NCI-H2196 treated with DMSO at 0.1 percent for 48 hours (cell line): ENCODE data around the gene YPEL2.

Experiments
- DNase-seq: peaks from one replicate; lab custom pipeline; 2025; ENCODE audit not compliant: unreplicated experiment; lab: John Stamatoyannopoulos, UW

Gene YPEL2

DNA sequence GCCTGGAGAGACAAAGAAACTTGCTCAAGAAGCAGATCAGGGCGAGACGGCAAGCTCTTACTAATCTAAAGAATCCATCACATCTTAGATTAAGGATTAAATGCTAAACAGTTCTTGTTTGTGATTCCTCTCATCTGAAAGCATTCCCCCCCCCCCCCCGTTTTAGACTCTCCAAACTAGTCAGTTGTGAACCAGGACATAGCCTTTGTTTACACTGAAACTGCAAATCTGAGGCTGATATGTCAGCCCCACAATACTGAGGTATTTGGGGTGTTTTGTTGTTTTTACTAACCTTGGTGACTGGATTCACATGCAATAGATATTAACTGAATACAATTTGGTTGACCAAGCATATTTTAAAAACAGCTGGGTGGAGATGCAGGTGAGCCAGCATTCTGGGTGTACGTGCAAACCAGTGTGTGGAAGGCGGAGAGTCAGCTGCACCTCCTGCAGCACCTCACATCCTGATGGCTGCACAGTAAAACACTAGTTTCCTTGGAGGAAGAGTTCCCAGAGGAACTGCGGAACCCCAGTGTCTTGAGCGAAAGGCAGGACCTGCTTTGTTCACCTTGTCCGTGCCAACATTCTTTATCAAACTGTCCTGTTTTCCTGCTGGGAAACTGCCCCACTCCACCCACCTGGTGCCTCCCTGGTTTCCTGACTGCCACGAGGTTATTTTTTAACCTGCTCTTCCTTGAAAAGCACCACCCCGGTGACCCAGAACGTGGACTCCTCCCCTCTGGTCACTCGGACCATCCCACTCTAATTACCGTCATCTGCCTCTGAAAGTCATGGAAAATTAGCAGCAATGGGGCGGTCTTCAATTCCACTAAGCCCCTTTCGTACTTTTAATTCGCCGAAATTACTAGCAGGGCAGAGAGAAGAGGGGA, 1.2 kb upstream of the YPEL2 start:
- no peak for DNase-seq

DNA sequence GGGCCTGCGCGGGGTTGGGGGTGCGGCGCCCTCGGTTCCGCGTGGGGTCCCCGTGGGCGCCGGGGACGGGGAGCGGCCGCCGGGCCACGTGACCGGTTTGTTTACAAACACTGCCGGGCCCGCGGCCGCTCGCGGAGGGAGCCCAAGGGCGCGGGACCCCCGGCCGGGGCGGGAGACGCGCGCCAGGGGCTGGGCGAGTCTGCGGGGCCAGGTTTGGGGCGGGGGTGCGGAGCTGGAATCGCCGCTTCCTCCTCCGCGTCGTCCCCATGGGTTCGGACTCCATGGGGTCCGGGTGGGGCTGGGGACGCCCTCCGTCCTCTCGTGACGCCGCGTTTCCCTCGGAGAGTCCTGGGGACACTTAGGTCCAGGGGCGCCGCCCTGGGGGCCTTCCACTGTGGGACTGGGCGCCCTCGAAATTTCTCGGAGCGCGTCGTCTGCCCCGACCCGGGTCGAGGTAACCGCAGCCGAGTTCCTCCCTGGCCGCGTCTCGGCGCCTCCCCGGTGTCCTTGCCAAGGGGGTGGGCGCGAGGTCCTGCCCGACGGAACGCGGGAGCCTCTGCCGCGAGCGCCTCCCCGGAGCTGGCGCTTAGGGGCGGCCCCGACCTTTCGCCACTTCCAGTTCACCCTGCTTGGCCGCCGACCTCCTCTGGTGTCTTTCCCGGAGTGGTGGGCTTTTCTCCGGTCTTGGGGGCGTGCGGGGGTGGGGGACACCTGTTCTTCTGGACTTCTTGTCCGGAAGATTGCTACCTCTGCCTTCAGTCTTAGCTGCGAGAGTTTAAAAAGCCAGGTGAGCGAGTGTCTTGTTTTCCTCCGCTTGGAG, 684 bp downstream of the YPEL2 start:
- no peak for DNase-seq

DNA sequence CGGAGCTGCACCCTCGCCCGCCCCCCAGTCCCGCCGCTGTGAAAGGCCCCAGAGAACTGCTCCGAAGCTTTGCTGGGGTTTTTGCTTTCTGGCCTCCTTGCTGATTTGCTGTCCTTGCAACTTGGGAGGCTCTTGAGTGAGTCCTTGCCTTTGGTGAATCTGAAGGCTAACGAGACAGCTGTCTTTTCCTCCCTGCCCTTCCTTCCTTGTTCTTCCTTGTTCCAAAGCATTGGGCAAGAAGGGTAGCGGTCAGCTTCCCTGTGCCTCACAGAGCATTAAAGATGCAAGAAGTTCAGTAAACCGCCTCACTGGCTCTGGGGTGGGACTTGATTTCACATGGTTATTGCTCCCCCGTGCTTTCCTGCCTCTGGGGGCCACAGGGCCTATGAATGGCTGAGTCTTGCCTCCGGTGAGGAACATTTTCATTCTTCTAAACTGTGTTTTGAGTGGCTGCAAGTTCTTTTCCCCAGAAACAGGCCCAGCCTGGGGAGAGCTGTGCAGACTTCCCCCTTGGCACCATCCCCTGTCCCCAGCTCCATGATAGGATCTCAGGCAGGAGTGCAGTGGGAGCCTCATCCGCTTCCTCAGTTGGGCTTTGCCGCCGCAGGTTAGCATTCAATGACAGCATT, 1.4 kb downstream of the YPEL2 start:
- DNase-seq = no peak

DNA sequence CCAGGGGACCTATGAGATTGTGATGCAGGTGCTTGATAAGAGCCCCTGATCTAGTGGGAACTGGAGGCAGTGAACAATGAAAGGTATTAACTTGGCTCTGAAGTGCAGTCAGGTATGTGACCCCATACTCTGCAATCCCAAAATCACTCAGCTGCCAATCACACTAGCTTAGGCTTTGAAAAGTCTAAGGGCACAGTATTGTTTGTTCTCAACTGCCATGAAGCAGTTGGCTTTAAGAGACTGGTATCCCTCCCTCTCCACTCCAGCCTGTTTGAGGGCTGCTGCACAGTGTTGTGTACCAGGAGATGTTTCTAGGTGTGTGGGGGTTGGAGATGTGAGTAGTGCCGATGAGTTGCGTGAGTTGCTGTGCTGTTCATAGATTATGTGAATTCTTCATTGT, 2.4 kb downstream of the YPEL2 start:
- no peak for DNase-seq

DNA sequence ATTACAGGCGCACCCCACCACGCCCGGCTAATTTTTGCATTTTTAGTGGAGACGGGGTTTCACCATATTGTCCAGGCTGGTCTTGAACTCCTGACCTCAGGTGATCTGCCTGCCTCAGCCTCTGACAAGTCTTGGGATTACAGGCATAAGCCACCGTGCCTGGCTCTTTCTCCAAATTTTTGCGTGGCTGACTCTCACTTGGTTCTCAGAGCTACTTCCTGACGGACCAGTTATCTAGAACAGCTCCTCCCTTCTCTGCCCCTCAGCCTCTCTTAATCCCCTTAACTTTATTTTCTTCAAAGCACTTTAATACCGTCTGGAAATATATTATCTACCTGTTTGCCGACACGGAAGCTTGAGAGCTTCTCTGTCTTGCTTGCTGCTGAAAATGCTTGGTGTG, 4.2 kb downstream of the YPEL2 start:
- no peak for DNase-seq

DNA sequence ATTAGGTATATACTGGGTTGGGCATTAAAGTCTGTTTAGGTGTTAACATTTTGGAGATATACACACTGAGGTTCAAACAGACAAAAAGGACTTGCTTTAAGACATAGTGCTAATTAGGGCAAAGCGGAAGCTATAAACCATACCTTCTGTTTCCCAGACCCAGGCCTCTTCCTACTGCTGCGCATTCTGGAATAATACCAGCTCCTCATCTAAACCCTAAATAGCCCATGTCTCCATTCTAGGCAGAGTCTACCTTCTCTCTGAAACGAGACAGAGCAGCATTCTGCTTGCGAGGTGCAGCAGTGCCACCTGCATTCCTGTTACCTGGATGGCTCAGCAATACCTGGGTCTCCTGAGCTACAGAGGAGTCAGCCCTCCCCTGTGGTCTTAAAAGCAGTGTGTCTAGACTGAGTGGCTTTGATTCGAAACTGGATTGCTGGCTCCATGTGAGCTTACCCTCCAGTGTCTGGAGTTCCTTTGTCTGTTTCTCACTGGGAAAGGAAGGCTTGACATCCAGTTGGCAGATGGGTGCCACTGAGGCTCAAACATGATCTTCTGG, 6.4 kb downstream of the YPEL2 start:
- no peak for DNase-seq

DNA sequence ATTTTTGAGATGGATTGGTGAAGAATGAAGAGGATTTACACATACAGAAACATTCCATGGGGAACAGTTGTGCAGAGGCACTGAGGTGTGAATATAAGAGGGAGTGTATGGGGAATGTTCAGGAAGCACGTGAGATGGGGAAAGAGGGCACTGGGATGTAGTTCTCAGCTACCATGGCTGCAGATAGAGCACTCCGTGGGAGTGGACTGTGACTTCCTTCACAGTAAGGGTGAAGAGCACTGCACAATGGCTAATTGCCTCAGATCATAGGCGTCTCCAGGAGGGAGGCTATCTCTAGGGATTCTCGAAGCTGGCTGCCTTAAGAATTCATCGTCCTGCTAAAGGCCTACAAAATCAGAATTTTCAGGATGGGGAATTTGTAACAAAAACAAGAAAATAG, 7.0 kb downstream of the YPEL2 start:
- no peak for DNase-seq

DNA sequence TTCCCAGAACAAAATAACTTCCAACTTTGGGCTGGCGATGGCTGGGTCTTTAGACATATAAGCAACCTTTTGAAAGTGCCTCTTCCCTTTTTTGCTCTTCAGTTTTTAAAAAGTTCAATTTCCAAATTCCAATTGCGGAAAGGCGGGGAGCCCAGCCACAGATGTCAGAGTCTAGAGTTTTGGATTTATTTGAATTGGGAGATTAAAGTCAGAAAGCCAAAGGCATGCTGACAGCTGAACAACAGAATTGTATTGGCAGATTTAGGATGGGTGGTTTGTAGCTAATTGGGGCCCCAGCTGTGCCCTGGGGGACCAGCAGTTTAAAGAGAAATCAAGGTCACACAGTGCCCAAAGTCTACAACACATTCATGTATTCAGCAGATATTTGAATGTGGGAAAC, 10.5 kb downstream of the YPEL2 start:
- DNase-seq = no peak

DNA sequence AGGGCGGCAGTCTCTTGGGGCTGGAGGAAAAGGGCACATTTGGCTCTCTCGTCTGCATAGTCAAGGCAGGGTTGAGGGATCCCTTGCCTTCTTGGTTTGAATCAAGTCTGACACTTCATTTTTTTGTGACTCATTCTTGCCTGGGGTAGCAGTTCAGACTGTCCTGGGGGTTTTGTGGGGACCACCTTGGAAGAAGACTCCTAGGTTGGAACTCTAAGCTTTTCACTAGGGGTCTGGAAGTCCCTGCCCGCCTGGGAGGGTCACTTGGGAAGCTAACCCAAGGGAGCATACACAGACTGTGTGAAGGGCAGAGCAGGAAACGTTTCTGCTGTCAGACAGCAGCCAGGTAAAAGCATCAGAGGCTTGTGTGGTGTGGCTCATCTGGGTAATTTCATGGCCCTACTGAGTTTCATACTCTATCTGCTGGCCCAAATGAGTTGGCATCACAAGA, 11.3 kb downstream of the YPEL2 start:
- no peak for DNase-seq

DNA sequence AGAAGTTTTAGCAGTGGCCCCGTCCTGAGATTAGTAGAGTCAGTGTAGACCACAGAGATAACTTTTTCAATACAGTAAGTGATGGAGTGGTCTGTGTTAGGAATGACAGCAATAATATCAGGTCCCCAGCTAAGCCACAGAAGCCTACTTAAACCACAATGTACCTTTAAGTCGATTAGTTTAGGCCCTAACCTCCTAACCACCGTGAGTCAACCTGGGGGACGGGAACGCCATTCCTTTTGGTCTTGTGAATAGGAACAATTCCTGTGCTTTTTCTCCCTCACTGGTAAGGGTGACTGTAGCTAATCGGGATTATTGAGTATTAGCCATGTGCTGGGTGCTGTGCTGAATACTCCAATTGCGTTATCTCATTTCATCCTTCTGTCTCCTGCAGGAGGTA, 14.0 kb downstream of the YPEL2 start:
- DNase-seq = no peak

DNA sequence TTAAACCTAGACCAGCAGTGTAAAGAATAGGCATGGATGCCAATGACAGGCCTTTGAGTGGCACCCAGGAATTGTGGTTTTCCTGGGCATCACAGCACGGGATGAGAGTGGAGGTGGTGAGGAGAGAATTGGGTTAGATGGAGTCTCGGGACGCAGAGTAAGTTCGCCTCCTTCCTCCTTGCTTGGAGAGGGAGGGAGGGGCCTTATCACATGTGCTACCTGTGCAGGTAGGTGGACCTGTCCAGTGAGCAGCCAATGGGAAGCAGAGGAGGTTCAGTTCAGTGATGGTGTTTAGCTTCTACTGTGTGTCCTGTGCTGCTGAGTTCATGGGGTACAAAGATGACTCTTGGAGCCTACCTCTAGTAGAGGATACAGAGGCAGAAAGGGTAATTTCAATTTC, 14.9 kb downstream of the YPEL2 start:
- no peak for DNase-seq

DNA sequence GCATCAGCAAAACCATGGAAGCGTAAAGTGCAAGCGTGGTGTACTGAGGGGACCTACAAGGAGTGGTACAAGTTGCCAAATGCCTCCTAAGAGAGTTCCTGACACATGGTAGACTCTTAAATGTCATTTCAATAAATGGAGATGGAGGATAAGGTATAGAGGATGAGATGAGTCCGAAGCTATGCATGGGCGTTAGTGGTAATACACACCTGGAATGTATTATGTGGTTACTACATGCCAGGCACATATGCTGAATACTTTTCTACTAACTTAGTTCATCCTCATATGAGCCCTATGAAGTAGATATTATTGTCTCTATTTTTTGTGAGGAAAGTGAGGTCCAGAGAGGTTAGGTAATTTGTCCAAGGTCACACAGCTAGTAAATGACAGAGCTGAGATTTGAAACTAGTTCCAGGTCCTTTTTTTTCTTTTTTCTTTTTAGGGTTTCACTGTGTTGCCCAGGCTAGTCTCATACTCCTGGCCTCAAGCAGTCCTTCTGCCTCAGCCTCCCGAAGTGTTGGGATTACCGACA, 15.5 kb downstream of the YPEL2 start:
- DNase-seq = no peak

DNA sequence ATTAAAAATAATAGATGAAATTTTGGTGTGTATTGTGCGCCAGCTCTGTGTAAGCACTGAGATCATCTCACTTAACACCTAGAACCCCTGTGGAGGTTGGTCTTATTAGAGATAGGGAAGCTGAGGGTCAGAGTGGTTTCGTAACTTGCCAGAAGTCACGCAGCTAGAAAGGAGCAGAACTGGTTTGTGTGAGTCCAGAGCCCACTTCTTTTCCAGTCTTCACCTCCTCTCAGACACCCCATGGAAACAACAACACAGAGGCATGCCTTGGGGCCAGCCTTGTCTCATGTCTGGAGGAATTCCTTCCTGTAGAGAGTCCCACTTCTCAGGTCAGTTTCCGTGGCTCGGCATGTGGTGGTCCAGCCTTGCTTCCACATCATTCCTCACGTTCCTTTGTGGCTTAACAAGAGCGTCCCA, 16.5 kb downstream of the YPEL2 start:
- no peak for DNase-seq

DNA sequence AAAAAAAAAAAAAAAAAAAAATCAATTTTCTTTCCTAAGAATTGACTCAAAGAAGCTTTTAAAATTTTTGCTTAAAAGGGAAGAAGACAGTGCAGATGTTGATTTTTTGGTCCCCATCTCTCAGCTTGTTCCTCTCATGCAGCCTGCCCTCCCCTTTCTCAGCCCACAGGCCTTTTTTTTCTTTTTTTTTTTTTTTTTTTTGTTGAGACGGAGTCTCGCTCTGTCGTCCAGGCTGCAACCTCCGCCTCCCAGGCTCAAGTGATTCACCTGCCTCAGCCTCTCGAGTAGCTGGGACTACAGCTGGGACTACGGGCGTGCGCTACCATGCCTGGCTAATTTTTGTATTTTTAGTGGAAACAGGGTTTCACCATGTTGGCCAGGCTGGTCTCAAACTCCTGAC, 17.7 kb downstream of the YPEL2 start:
- DNase-seq = no peak

DNA sequence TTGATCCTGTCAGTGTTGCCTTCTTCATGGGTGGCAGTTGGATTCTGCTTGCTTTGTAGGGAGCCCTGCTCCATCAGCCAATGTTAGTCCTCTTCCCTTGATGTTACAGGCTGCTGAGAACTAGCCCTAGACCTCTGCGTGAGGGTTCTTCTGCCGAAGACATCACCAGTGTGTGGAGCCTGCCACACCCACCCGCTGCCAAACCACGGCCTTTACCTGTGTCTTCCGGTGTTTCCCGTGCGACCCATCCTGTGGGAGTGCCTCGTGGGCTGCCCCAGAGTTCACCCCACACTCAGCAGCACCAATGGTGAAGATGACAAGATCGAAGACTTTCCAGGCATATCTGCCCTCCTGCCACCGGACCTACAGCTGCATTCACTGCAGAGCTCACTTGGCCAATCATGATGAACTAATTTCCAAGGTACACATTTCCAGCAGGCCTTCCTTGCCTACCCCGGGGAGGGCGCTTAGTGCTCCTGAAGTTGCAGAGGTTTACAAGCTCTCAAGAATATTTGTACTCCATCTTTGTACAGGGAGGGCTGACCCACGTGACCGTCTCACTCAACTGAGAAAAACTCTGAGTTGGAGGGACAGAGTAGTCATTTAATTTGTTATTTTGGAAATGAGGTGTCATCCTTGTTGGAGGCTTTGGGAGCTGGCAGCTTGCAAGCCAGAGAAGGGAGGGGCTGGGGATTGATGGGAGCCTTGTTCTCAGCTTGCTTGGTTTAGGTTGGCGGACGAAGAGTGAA, 21.8 kb downstream of the YPEL2 start:
- no peak for DNase-seq

DNA sequence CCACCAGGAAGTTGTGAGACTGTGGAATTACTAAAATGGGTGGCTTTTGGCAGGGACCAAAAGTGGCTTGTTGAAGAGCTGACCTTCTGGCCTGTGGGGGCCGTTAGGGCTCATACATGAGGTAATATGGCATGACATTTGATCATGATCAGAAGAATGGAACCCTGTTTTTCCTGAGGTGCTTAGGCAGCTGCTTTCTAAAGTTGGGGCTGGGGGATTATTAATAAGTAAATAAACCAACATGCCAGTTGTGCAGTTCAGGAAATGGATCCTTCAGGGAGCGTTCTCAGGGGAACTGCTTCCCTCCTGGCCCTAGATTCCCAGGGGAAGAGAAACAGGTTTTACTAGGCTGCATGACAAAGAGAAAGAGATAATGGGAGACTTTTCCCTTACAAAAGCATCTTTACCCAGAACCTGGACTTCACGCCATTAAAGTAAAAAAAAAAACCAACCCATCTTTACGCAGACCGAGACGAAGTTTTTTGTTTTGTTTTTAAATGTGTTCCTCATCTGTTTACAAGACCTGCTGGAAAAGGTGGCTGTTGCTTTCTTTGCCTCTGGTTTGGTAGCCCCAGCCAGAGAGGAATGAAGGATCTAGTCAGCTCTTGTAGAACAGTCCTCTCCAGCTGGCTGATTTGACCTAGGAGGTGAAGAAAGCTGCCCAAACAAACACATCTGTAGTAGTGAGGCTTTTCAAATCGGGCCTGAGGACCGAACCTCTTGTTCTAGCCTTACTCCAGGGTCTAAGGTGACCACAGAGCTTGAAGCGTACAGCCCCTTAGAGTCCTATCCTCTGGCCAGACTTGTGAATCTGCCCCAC, 22.7 kb downstream of the YPEL2 start:
- DNase-seq = no peak

DNA sequence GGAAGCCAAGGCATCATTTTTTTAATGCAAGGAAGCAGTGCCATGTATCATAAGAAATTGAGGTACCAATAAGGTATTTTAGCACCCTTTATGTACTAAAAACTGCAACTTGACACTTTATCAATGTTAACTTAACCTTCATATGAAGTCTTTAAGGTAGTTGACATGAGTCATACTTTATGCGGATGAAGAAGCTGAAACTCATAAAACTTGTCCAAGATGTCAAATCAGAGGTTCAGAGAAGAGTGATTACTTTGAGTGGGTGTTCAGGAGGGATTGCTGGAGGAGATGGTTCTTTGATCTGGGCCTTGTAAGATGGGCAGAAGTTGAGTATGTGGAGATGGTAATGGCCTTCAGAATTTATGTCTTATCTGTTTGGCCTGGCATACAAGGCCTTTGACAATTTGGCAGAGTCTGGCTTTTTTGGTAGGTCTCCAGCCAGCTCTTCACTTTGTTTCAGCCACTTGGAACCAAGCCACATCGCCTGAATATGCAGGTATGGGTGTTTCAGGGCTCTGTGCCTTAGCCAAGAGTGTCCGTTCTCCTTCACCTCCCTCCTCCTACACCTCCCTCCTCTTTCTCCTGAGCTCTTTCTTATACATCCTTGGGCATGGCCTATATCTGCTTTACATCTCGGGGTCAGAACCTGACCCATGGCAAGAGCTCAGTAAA, 23.7 kb downstream of the YPEL2 start:
- DNase-seq = no peak

DNA sequence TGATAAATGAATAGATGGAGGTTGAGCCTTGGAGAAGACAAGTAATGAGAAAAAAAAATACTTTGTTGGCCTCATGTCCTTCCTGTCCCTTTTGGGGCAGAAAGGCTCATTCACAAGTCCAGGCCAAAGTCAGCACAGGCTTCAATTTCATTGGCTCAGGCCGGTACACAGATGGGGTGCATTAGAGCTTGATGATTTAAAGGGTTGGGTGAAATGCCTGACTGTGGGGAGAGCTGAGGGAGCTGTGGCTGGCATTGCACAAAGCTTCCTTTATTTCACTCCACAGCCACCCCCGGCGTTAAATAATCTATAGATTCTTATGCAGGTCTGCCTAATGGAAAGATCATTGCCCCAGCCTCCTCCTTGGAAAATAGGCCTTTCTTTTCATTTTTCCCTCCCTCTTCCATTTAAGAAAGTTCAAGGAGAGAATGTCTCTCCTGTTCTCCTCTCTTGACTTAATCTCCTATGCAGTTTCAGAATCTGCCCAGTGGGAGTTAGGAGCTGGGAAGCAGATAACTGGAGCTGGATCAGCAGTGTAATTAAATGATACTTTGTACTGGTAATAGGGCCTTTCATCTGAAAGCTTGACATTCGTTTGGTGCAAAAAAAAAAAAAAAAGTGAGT, 24.4 kb downstream of the YPEL2 start:
- DNase-seq = no peak
